ENCODE data around the gene ITSN1.

Gene ITSN1

DNA sequence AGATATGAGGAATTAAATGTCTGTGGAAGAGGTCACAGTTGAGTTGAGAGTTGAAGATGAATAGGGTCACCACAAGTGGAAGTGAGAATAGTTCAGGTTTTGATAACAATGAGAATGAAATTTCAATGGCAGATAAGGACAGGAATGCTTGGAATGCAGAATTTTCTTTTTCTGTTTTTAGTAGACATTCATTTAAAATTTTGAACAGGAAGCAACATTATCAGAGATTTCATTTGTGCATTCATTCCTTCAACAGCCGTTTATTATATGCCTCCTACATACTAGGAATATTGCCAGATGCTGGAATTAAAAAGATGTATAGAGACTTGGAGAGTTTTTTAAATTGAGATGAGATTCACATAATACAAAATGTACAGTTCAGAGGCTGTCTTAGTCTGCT, 126.8 kb downstream of the ITSN1 start:
- no peak overlapping the region for H3K4me3 ChIP-seq (ENCODE audit: low read depth, low read length)
- H3K27ac ChIP-seq: no peak overlapping the region
- in situ Hi-C loops (cut with HindIII; ENCODE audit: low pct_ligation_motif_present, low sequenced_read_pairs): no loop called here
- no peaks in the 10 kb centered on the region for H3K27me3 ChIP-seq (replicated peaks)
- TF ChIP-seq, protein P1, sequence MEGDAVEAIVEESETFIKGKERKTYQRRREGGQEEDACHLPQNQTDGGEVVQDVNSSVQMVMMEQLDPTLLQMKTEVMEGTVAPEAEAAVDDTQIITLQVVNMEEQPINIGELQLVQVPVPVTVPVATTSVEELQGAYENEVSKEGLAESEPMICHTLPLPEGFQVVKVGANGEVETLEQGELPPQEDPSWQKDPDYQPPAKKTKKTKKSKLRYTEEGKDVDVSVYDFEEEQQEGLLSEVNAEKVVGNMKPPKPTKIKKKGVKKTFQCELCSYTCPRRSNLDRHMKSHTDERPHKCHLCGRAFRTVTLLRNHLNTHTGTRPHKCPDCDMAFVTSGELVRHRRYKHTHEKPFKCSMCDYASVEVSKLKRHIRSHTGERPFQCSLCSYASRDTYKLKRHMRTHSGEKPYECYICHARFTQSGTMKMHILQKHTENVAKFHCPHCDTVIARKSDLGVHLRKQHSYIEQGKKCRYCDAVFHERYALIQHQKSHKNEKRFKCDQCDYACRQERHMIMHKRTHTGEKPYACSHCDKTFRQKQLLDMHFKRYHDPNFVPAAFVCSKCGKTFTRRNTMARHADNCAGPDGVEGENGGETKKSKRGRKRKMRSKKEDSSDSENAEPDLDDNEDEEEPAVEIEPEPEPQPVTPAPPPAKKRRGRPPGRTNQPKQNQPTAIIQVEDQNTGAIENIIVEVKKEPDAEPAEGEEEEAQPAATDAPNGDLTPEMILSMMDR (IDR thresholded peaks at IDR 0.05; ENCODE audit: low read depth, low read length, missing control alignments): no peak
- peaks cover 28% of the 10 kb centered on the region for H3K36me3 ChIP-seq (replicated peaks)
- no peak for DNase-seq

DNA sequence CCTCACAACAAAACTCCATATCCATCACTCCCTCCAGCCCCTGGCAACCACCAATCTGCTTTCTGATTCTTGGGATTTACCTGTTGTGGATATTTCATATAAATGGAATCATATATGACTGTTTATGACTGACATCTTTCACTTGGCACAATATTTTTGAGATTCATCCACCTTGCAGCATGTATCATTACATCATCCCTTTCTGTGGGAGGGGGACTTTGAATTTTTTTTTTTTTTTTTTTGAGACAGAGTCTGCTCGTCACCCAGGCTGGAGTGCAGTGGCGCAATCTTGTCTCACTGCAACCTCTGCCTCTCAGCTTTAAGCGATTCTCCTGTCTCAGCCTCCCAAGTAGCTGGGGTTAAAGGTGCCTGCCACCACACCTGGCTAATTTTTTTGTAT, 128.2 kb downstream of the ITSN1 start:
- H3K27ac ChIP-seq: no peak overlapping the region
- in situ Hi-C loops (cut with HindIII; ENCODE audit: low pct_ligation_motif_present, low sequenced_read_pairs): no loop called here
- DNase-seq: no peak
- H3K27me3 ChIP-seq (replicated peaks): no peaks in the 10 kb centered on the region
- TF ChIP-seq, protein P1 (IDR thresholded peaks at IDR 0.05; ENCODE audit: low read depth, low read length, missing control alignments): no peak
- peaks cover 39% of the 10 kb centered on the region for H3K36me3 ChIP-seq (replicated peaks)
- no peak overlapping the region for H3K4me3 ChIP-seq (ENCODE audit: low read depth, low read length)

DNA sequence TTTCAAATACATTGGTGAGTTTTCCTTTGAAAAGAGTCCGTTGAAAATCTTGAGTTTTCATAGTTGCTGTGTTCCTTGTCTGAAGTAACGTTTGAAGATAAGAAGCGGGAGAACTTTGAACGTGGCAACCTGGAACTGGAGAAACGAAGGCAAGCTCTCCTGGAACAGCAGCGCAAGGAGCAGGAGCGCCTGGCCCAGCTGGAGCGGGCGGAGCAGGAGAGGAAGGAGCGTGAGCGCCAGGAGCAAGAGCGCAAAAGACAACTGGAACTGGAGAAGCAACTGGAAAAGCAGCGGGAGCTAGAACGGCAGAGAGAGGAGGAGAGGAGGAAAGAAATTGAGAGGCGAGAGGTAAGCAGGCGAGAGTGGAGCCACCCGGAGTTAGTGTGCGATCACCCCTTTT, 129.7 kb downstream of the ITSN1 start:
- Histone ChIP-seq H3K36me3 (replicated peaks) (peaks cover 39% of the 10 kb centered on the region), H3K4me3 (ENCODE audit: low read depth, low read length) (no peak overlapping the region), H3K27ac (no peak overlapping the region), H3K27me3 (replicated peaks) (no peaks in the 10 kb centered on the region)
- no peak for DNase-seq
- TF ChIP-seq, protein P1 (IDR thresholded peaks at IDR 0.05; ENCODE audit: low read depth, low read length, missing control alignments): no peak
- in situ Hi-C loops (cut with HindIII; ENCODE audit: low pct_ligation_motif_present, low sequenced_read_pairs): no loop called here

DNA sequence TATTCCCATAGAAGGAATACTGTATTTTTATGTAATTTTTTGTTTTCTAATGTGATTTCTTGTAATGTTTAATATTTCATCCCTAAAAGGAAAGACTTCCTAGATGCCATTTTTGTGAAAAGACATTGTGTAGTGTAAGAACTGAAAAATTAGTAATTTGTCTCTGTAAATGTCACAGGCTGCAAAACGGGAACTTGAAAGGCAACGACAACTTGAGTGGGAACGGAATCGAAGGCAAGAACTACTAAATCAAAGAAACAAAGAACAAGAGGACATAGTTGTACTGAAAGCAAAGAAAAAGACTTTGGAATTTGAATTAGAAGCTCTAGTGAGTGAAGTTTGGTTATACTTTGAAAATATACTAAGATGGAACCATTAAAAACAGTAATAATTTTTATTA, 132.2 kb downstream of the ITSN1 start:
- Histone ChIP-seq H3K27me3 (replicated peaks) (no peaks in the 10 kb centered on the region), H3K27ac (no peak overlapping the region), H3K36me3 (replicated peaks) (peaks cover 39% of the 10 kb centered on the region), H3K4me3 (ENCODE audit: low read depth, low read length) (no peak overlapping the region)
- TF ChIP-seq, protein P1 (IDR thresholded peaks at IDR 0.05; ENCODE audit: low read depth, low read length, missing control alignments): no peak
- in situ Hi-C loops (cut with HindIII; ENCODE audit: low pct_ligation_motif_present, low sequenced_read_pairs): no loop called here
- DNase-seq: no peak

DNA sequence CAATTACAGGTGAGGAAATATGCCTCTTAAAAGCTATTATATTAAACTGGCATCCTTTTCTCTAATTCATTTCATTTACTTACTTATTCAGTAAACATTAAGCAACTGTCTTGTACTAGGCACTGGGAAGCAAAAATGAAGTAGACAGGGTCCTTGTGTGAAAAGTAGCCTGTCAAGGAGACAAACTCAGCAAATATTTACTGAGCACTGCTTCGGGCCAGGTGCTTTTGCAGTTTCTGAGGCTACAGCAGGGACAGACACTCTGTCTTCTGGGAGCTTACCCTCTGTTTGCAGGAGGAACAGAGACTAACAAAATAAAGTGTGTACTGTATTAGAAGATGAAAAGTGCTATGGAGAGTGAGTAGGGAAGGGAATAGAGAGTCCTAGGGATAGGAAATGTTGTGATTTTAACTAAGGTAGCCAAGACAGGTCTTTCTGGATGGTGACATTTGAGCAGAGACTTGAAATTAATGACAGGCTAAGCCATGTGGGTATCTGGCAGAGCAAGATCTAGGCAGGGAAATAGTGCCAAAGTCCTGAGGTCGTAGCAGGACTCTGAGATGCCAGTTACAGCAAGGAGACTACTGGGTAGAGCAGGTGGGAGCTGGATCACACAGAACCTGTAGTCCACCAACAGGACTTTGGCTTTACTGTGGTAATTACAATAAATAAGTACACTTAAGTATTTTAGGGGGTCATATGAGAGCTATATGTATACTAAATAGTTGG, 133.0 kb downstream of the ITSN1 start:
- in situ Hi-C loops (cut with HindIII; ENCODE audit: low pct_ligation_motif_present, low sequenced_read_pairs): no loop called here
- Histone ChIP-seq H3K36me3 (replicated peaks) (peaks cover 35% of the 10 kb centered on the region), H3K27ac (no peak overlapping the region), H3K4me3 (ENCODE audit: low read depth, low read length) (no peak overlapping the region), H3K27me3 (replicated peaks) (no peaks in the 10 kb centered on the region)
- no peak for DNase-seq
- TF ChIP-seq, protein P1 (IDR thresholded peaks at IDR 0.05; ENCODE audit: low read depth, low read length, missing control alignments): no peak

DNA sequence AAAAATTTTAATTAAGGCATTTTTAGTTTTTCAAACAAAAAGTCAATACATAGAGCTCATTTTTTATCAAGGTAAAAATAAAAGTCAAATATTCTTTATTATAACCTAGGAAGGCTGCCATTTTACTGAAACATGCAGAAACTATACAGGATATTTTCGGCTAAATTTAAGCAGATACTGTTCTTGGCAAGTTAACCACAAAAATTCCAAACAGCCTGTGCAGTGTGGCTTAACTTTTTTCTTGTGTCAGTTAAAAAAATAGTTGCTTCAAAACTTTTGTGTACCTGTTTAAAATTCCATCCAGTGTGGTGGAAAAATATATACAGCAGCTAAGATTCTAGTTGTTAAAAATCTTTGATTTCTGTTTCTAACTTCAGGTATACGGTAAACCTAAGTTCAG, 138.3 kb downstream of the ITSN1 start:
- no peak overlapping the region for H3K4me3 ChIP-seq (ENCODE audit: low read depth, low read length)
- in situ Hi-C loops (cut with HindIII; ENCODE audit: low pct_ligation_motif_present, low sequenced_read_pairs): no loop called here
- H3K36me3 ChIP-seq (replicated peaks): peaks cover 13% of the 10 kb centered on the region
- DNase-seq: no peak
- H3K27me3 ChIP-seq (replicated peaks): no peaks in the 10 kb centered on the region
- TF ChIP-seq, protein P1 (IDR thresholded peaks at IDR 0.05; ENCODE audit: low read depth, low read length, missing control alignments): no peak
- H3K27ac ChIP-seq: no peak overlapping the region
